G401.6 (cell line): ENCODE results near the gene WFDC2.

Experiments used
- FAIRE-seq: peaks from 2 replicates; lab custom pipeline; 2012; peaks lifted over from hg19 to GRCh38; lab: Jason Lieb, UNC

The WFDC2 gene

DNA sequence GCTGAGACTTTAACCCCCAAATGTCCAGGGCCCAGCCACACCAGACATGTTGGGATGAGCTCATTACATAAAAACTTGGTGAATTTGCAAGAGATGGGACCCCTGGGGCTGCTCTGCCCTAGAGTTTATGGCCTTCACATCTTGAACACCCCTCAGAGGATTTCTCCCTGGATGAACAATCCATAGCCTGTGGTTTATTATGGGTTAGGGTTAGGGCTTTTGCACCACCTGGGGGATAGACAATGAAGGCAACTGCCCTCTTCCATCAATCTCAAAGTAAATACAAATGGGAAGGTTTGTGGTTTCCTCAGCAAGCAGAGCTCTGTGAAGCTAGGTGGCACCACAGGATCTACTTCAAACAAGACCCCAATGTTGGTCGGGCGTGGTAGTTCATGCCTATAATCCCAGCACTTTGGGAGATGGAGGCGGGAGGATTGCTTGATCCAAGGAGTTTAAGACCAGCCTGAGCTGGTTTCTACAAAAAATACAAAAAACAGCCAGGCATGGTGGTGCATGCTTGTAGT, 28.5 kb downstream of the WFDC2 start:
- FAIRE-seq, result no peak

DNA sequence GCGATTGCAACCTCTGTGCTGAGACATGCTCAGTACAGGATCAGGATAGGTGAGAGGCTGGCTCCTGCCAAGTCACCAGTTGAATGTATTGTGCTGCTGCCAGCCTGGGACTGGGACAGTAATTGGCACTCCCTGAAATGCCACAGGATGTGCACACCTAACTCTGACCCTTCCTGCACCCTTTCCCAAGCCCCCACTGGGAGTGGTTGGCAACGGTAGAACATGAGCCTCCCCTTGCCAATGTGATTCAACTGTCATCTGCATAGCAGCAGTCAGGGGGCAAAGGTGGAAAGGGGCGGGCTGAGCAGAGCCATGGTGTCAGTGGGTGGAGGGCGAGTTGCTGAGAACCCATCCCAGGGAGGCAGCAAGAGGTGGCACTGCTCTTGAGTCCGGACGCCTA, 30.5 kb downstream of the WFDC2 start:
- no peak for FAIRE-seq

DNA sequence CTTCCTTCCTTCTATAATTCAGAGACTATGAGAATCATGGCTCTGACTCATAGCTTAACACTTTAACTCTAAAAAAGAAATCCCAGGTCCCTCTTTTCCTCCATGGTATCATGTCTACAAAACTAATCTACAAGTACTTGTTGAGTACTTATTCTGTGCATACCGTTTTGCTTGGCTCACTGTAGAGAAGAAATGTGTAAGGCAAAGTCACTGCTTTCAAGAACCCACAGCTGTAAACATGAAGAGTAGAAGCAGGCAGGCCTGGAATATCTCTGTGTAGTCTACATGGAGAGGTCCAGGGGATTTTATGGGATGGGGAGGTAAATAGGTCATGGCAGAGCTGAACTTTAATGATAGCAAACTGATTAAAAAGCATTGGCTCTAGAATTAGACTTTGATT, 32.0 kb downstream of the WFDC2 start:
- no peak for FAIRE-seq

DNA sequence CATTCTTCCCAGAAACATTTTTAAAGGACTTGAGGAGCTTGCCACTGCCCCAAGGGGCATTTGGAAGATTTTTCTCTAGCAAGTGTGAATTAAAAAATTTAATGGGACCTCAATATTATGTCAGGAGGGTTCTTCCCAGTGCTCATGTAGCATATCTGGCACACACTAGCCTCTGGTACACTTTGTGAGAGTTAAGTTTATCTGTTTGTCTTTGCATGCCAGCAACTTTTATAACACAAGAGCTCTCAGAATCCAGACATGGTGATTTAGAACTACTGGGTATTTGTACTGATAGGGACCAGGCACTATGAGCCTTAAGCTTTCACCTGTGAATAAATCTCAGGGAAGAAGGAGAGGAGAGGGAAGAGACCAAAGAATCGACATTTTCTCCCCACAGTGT, 33.0 kb downstream of the WFDC2 start:
- no peak for FAIRE-seq

DNA sequence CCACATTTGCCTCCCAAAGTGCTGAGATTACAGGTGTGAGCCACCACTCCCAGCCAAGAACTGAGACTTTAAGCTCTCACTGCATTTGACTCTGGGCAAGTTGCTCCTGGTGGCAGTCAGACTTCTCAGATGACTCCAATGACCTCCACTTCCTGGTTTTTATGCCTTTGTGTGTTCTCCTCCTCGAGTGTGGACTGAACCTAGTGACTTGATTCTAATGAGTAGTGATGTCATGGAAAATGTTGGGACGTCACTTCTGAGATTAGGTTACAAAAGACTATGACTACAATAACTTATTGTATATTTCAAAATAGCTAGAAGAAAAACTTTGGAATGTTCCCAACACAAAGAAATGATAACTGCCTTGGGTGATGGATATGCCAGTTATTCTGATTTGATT, 33.9 kb downstream of the WFDC2 start:
- no peak for FAIRE-seq

DNA sequence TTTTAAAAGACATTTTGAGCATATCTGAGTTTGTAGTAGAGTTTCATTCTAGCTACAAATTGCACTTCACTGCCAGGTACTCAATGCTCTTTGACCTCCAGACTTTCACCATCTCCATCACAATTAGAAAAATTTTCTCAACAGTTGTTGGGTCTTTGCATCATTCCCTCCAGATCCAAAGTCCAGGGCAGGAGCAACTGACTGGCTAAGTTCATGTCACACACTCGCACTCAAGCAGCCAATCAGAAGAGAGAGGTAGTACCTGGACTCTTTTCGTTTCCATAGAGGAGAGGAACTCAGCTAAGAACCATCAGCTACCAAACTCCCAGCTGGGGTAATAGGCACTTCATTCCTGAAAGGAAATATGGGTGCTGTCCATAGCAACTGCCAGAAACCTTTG, 36.8 kb downstream of the WFDC2 start:
- FAIRE-seq, result no peak

DNA sequence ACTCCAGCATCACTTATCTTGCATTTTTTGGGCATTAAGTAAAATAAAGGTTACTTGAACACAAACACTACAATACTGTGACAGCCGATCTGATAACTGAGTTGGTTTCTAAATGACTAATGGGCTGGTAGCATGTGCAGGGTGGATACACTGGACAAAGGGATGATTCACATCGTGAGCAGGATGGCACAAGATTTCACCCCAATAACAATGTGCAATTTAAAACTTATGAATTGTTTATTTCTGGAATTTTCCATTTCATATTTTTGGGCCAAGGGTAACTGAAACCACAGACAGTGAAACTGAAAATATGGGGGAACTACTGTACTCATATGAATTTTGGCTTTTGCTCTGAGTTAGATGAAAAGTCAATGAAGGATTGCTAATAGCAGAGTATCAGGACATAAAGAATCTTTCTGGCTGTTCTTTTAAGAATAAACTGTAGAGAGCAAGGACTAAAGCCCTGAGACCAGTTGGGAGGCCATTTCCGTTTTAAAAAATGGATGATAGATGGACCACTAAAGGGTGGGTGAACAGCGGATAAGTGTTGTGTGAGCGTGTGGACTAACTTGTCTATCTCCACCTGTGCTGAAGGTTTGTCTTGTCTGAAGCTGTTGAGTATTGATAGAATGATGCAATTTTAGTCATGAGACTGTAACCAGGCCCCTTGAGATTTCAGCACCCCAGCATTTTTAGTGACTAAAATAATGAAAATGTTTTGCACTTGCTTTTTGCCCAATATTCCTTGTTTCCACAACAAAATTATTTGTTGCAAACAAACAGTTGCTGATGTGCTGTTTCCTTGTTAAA, 37.7 kb downstream of the WFDC2 start:
- no peak for FAIRE-seq

DNA sequence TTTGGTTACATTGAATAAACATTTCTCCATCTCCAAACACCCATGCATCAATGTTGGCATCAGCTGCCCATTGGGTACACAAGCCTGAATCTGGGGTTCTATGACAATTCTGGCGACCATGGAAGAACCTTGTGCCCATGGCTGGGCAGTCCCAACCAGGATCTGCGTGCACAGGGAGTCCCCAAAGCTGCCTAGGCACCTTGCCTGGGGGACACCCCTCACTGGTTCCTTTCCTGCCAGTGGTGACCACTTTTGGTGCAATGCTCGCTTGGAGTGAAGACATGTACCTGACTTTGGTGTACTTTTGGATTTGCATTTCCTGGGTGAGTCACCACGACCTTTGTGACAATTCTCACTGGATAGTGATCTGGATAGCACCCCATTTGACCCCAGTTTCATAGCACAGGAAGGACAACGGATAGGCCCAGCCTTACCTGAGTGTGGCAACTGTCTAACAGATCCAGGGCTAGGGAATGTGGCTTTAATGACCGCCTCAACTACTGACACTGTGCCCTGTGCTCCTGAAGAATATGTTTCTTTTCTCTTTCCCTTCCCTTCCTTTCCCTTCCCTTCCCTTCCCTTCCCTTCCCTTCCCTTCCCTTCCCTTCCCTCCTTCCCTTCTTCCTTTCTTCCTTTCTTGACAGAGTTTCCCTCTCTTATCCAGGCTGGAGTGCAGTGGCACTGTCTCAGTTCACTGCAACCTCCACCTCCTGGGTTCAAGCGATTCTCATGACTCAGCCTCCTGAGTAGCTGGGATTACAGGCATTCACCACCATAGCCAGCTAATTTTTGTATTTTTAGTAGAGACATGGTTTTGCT, 38.7 kb downstream of the WFDC2 start:
- no peak for FAIRE-seq

DNA sequence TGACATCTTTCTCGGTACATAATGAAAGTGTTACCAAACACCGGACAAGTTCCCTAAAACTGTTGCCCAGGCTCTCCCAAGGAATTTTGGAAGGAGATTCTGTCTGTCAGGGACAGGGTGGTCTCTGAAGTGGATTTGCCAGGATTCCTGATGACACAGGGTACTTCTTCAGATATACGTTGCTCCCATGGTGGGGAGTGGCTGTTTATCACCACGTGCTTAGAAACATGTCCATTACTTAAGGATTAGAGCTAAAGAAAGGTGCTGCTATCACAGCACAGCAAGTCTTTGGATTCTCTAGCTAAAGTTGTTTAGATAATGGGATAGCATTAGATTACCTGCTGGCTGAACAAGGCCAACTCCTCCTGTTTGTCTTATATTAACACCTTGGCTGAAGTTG, 39.5 kb downstream of the WFDC2 start:
- no peak for FAIRE-seq

DNA sequence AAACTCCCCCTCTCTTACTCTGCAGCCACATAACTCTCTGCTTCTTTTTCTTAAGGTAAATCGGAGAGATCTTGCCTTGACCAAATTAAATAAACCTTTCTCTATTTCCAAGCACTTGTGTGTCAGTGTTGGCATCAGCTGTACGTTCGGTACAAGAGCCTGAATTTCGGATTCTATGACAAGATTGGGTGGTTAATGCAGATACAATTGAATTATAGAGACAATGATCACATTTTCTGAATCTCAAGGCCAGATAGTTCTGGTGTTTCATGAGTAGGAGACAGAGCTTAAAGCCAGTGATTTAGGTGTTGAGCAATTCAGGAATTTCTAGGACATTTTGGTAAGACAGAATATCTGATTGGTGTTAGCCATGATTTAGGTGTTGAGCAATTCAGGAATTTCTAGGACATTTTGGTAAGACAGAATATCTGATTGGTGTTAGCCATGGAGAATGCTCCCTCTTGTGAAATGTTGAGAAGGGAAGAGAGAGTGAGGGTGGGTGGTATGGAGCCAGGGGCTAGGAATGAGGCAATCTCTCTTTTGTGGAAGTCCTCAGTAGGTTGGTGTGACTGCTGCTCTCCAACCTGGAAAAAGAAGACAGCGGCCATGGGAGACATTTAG, 40.8 kb downstream of the WFDC2 start:
- FAIRE-seq, result no peak

DNA sequence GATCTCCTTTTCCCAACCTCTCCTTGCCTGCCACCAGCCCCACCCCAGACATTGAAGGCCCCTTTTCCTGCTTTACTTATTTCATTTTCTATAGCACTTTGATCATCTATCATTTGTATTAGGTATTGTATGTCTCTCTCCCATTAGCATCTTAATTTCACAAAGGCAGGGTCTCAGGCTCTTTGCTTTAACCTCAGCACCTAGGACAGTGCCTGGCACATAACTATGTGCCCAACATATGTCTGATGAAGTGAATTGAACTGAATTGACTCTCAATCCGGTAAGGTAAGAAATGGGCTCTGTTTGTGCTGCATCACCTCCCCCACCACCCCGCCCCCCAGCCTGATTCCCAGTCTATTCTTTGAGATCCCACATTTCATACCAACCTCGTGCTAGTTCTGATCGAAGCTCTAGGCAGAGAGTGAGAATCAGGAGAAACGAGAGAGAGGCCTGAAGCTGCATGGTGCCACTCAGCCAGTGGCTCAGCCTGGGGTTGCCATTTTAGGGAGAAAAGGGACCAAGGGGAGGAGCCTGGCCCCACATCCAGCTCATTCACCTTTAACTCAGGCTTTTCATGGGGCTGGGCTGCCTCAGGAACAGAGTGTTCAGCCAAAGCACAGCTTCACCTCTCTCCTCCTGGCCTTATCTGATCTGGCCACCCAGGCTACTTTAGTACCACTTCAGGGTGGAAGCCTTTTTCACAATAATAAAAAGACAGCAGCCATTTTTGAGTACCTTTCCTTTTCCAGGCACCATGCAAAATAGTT, 45.8 kb downstream of the WFDC2 start, which contains the start of gene SPINT3:
Gene SPINT3, minus strand, starts transcription at position 476 of the 767 bp plus-strand sequence. Its CDS starts 14 bp downstream, at position 462.
- no peak for FAIRE-seq

DNA sequence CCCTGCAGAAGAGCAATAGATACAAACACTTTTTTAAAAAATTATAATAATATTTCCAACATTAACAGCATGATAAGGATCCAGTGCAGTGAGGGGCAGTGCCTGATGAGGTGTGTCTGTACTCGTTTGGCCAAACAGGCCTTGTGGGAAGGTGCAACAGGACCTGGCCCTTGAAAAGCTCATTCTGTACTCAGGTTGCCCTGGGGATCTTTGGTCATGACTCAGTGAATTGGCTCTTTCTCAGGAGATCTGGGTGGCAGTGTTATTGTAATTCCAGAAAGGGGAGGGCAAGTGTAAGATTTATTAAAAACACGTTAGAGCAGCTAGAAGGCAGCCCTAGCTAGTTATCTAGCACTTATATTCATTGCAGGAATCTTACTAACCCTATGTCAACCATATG, 48.7 kb downstream of the WFDC2 start:
- FAIRE-seq, result no peak

DNA sequence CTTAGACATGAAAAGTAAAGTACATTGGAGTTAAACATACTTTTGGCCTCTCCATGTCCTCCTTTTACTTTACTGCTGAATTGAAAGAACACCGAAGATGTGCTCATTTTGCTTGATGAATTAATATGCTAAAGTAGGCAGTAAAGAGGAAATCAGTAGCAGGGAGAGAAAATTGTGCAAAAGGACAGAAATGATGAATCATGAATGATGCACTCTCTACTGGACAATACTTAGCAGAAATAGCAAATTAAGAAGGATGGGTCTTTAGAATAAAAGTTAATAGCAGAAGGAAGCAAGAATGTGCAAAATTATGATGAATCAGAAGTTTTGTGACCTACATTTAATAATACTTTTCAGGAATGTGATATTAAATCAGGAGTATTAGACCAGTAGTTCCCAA, 54.3 kb downstream of the WFDC2 start:
- FAIRE-seq, result no peak

DNA sequence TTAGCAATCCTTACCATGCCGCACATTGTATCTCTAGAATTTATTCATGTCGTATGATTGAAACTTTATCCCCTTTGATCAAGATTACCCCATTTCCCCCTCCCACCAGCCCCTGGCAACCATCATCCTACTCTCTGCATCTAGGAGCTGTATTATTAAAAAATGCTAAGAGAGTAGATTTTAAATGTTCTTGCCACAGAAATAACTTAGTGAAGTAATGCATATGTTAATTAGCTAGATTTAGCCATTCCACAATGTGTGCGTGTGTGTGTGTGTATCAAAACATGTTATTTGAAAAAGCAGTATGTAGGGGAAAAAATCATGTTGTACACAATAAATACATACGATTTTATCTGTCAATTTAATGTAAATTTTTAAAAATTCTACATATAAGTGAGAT, 57.7 kb downstream of the WFDC2 start:
- FAIRE-seq, result no peak
